B cell (primary cell): ENCODE results near the gene NLRP2B.

Experiments used
- EZH2 ChIP-seq: IDR thresholded peaks from 2 replicates; pipeline ENCODE4 v1.6.1; 2012; ENCODE audit warnings: borderline replicate concordance, low read depth, mild to moderate bottlenecking, moderate library complexity, low read length; ENCODE audit not compliant: insufficient read depth, poor library complexity, severe bottlenecking
- TF ChIP-seq, protein P1 (sequence below): fragments of 200-600 bp; IDR thresholded peaks from one replicate; pipeline ENCODE4 v1.8.0; 2022; ENCODE audit warnings: antibody characterized with exemption, mild to moderate bottlenecking

DNA sequence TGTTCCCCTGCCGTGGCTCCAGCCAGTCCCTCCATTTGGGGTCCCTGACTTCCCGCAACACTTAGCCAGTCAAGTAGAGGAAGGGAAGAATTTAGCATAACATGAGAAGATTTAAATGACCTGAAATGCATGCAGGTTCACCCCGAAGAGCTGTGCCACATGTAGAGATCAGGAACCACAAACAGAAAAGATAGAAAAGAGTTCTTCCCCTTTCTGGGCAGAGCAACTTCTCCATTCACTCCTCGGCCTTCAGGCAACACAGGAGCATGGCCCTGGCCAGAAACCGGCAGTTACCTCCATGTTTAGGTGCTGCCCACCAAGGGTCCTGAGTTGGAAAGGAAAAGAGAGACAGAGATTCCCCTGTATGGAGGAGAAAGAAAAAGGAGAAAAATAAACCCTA is 5.2 kb downstream of the NLRP2B start:
- TF ChIP-seq, protein P1, sequence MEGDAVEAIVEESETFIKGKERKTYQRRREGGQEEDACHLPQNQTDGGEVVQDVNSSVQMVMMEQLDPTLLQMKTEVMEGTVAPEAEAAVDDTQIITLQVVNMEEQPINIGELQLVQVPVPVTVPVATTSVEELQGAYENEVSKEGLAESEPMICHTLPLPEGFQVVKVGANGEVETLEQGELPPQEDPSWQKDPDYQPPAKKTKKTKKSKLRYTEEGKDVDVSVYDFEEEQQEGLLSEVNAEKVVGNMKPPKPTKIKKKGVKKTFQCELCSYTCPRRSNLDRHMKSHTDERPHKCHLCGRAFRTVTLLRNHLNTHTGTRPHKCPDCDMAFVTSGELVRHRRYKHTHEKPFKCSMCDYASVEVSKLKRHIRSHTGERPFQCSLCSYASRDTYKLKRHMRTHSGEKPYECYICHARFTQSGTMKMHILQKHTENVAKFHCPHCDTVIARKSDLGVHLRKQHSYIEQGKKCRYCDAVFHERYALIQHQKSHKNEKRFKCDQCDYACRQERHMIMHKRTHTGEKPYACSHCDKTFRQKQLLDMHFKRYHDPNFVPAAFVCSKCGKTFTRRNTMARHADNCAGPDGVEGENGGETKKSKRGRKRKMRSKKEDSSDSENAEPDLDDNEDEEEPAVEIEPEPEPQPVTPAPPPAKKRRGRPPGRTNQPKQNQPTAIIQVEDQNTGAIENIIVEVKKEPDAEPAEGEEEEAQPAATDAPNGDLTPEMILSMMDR, result no peak
- TF ChIP-seq EZH2, result no peak
